ENCODE measurements around the gene ADGRD1. TPM values are rescaled to one million over a fixed set of nuclear protein-coding genes. Genes with fewer than 3 reads are reported as not detected.
A peak's percentile ranks its signal among the peaks of the same experiment; 100 is the strongest.

ADGRD1 gene
- total RNA-seq, 2 donors from 2014 or later, result 21.3 to 37.0 TPM

- Histone ChIP-seq H3K27me3 (replicated peaks; ENCODE audit: insufficient read depth) (no peaks in the 10 kb centered on the region), H3K9me3 (no peaks in the 10 kb centered on the region), H3K4me1 (ENCODE audit: control insufficient read depth in 1 of 2, low read depth in 2 of 2) (no peaks in the 10 kb centered on the region), H3K27ac (no peak overlapping the region), H3K36me3 (no peaks in the 10 kb centered on the region), H3K4me3 (no peak overlapping the region)
- peak; percentile 81 for TF ChIP-seq CTCF (IDR thresholded peaks at IDR 0.05)
- ATAC-seq (ENCODE audit: insufficient number of reproducible peaks, low FRiP score, low read depth) (no peak), DNase-seq (ENCODE audit: low spot score) (peak; percentile 19)
These were observed 151.0 kb downstream of the ADGRD1 start for GRCh38 chr12:131104463-131105350.

GRCh38 chr12:131105351-131105735 lies 151.6 kb downstream of the ADGRD1 start:
- no peaks in the 10 kb centered on the region for H3K27me3 ChIP-seq (replicated peaks; ENCODE audit: insufficient read depth)
- no peaks in the 10 kb centered on the region for H3K36me3 ChIP-seq
- ATAC-seq (ENCODE audit: insufficient number of reproducible peaks, low FRiP score, low read depth), result no peak
- H3K4me1 ChIP-seq (ENCODE audit: control insufficient read depth in 1 of 2, low read depth in 2 of 2), result no peaks in the 10 kb centered on the region
- DNase-seq (ENCODE audit: low spot score), result no peak
- no peaks in the 10 kb centered on the region for H3K9me3 ChIP-seq
- TF ChIP-seq CTCF (IDR thresholded peaks at IDR 0.05), result no peak
- H3K4me3 ChIP-seq, result no peak overlapping the region
- no peak overlapping the region for H3K27ac ChIP-seq

- H3K4me1 ChIP-seq (ENCODE audit: control insufficient read depth in 1 of 2, low read depth in 2 of 2), result no peaks in the 10 kb centered on the region
- TF ChIP-seq CTCF (IDR thresholded peaks at IDR 0.05), result no peak
- H3K27me3 ChIP-seq (replicated peaks; ENCODE audit: insufficient read depth), result no peaks in the 10 kb centered on the region
- no peak overlapping the region for H3K27ac ChIP-seq
- no peaks in the 10 kb centered on the region for H3K36me3 ChIP-seq
- DNase-seq (ENCODE audit: low spot score), result no peak
- H3K9me3 ChIP-seq, result no peaks in the 10 kb centered on the region
- H3K4me3 ChIP-seq, result no peak overlapping the region
- no peak for ATAC-seq (ENCODE audit: insufficient number of reproducible peaks, low FRiP score, low read depth)
These were observed 152.1 kb downstream of the ADGRD1 start for GRCh38 chr12:131105736-131106348.

GRCh38 chr12:131106349-131106941 lies 152.7 kb downstream of the ADGRD1 start:
- H3K27ac ChIP-seq, result no peak overlapping the region
- H3K36me3 ChIP-seq, result no peaks in the 10 kb centered on the region
- DNase-seq (ENCODE audit: low spot score) (no peak), ATAC-seq (ENCODE audit: insufficient number of reproducible peaks, low FRiP score, low read depth) (no peak)
- H3K9me3 ChIP-seq, result no peaks in the 10 kb centered on the region
- no peaks in the 10 kb centered on the region for H3K4me1 ChIP-seq (ENCODE audit: control insufficient read depth in 1 of 2, low read depth in 2 of 2)
- TF ChIP-seq CTCF (IDR thresholded peaks at IDR 0.05), result no peak
- H3K4me3 ChIP-seq, result no peak overlapping the region
- H3K27me3 ChIP-seq (replicated peaks; ENCODE audit: insufficient read depth), result no peaks in the 10 kb centered on the region
